MM.1S (cell line): ENCODE data around the gene NBEA.

Source experiments
- DNase-seq: peaks from one replicate; pipeline ENCODE4 v3.0.0-alpha.2; 2015
- H2AFZ ChIP-seq: fragments of 300-600 bp; sonication (generic); 2 replicates; pipeline ENCODE4 v1.6.0; 2016; ENCODE audit warnings: antibody characterized with exemption, low read length
- H3F3A ChIP-seq: fragments of 300-600 bp; sonication (generic); 2 replicates; pipeline ENCODE4 v1.6.1; 2016; ENCODE audit warnings: mild to moderate bottlenecking, antibody characterized with exemption, low read length, moderate library complexity, mixed read lengths; ENCODE audit not compliant: insufficient read depth
- H3K27ac ChIP-seq: fragments of 300-600 bp; sonication (generic); 2 replicates; pipeline ENCODE4 v1.5.1; 2016; ENCODE audit warnings: mild to moderate bottlenecking, low read length
- H3K27me3 ChIP-seq: fragments of 300-600 bp; sonication (generic); replicated peaks from 2 replicates; pipeline ENCODE4 v1.6.0; 2016; ENCODE audit warnings: low read length; ENCODE audit not compliant: insufficient read depth
- H3K36me3 ChIP-seq: fragments of 300-600 bp; sonication (generic); replicated peaks from 2 replicates; pipeline ENCODE4 v1.6.1; 2016; ENCODE audit warnings: mild to moderate bottlenecking, low read length, mixed read lengths; ENCODE audit not compliant: insufficient read depth
- H3K4me1 ChIP-seq: fragments of 300-600 bp; sonication (generic); 2 replicates; pipeline ENCODE4 v1.6.1; 2016; ENCODE audit warnings: low read length, mixed read lengths
- H3K4me2 ChIP-seq: fragments of 300-600 bp; sonication (generic); 2 replicates; pipeline ENCODE4 v1.6.0; 2016; ENCODE audit warnings: low read depth, low read length
- H3K4me3 ChIP-seq: fragments of 300-600 bp; sonication (generic); 2 replicates; pipeline ENCODE4 v1.5.1; 2016; ENCODE audit warnings: low read length, mixed read lengths
- H3K79me2 ChIP-seq: fragments of 300-600 bp; sonication (generic); 2 replicates; pipeline ENCODE4 v1.6.1; 2016; ENCODE audit warnings: mixed run types, low read length, mixed read lengths
- H3K9ac ChIP-seq: fragments of 300-600 bp; sonication (generic); 2 replicates; pipeline ENCODE4 v1.6.1; 2016; ENCODE audit warnings: low read length, mixed read lengths
- H3K9me2 ChIP-seq: fragments of 300-600 bp; sonication (generic); replicated peaks from 2 replicates; pipeline ENCODE4 v1.6.1; 2016; ENCODE audit warnings: mild to moderate bottlenecking, low read length, mixed read lengths; ENCODE audit not compliant: insufficient read depth
- H3K9me3 ChIP-seq: fragments of 300-600 bp; sonication (generic); replicated peaks from 2 replicates; pipeline ENCODE4 v1.6.1; 2016; ENCODE audit warnings: mild to moderate bottlenecking, low read length, mixed read lengths; ENCODE audit not compliant: insufficient read depth
- H4K20me1 ChIP-seq: fragments of 300-600 bp; sonication (generic); 2 replicates; pipeline ENCODE4 v1.6.1; 2016; ENCODE audit warnings: mild to moderate bottlenecking, low read length, moderate library complexity, mixed read lengths; ENCODE audit not compliant: insufficient read depth
- CTCF ChIP-seq: fragments of 300-600 bp; sonication (generic); IDR thresholded peaks from 2 replicates; pipeline ENCODE4 v1.5.1; 2016; ENCODE audit warnings: antibody characterized with exemption, low read length, mixed read lengths
- EZH2 ChIP-seq: fragments of 300-600 bp; sonication (generic); optimal IDR thresholded peaks from 2 replicates; pipeline ENCODE3; 2017; ENCODE audit warnings: low read depth, mild to moderate bottlenecking, antibody characterized with exemption, low read length, mixed read lengths
- EZH2phosphoT487 ChIP-seq: fragments of 300-600 bp; sonication (generic); IDR thresholded peaks from 2 replicates; pipeline ENCODE4 v1.6.1; 2018; ENCODE audit warnings: antibody characterized with exemption, low read length

Gene NBEA

GRCh38 chr13:35477386-35477946, 535.4 kb downstream of the NBEA start:
- DNase-seq: no peak
- no peak overlapping the region for H2AFZ ChIP-seq
- H3K79me2 ChIP-seq: no peaks in the 10 kb centered on the region
- no peaks in the 10 kb centered on the region for H3K9me2 ChIP-seq
- H4K20me1 ChIP-seq: no peaks in the 10 kb centered on the region
- H3K4me1 ChIP-seq: no peaks in the 10 kb centered on the region
- no peaks in the 10 kb centered on the region for H3K27me3 ChIP-seq
- H3K9me3 ChIP-seq: no peaks in the 10 kb centered on the region
- TF ChIP-seq EZH2phosphoT487: no peak
- no peak overlapping the region for H3K9ac ChIP-seq
- H3K36me3 ChIP-seq: no peaks in the 10 kb centered on the region
- H3K27ac ChIP-seq: no peak overlapping the region
- no peaks in the 10 kb centered on the region for H3F3A ChIP-seq
- no peak overlapping the region for H3K4me3 ChIP-seq
- no peak overlapping the region for H3K4me2 ChIP-seq

- Histone ChIP-seq H3K27me3 (no peaks in the 10 kb centered on the region), H3K9me3 (no peaks in the 10 kb centered on the region), H3K4me1 (no peaks in the 10 kb centered on the region), H3F3A (no peaks in the 10 kb centered on the region), H3K4me2 (no peak overlapping the region), H3K79me2 (no peaks in the 10 kb centered on the region), H3K27ac (no peak overlapping the region), H3K9me2 (no peaks in the 10 kb centered on the region), H4K20me1 (no peaks in the 10 kb centered on the region), H3K4me3 (no peak overlapping the region), H3K36me3 (no peaks in the 10 kb centered on the region), H2AFZ (no peak overlapping the region), H3K9ac (no peak overlapping the region)
- DNase-seq: no peak
- no peak for TF ChIP-seq CTCF
- no peak for TF ChIP-seq EZH2
- TF ChIP-seq EZH2phosphoT487: no peak
These were observed 536.4 kb downstream of the NBEA start for GRCh38 chr13:35478271-35479037.

GRCh38 chr13:35479038-35479492, 537.0 kb downstream of the NBEA start:
- no peaks in the 10 kb centered on the region for H4K20me1 ChIP-seq
- H3K4me2 ChIP-seq: no peak overlapping the region
- no peaks in the 10 kb centered on the region for H3K27me3 ChIP-seq
- TF ChIP-seq CTCF (no peak), EZH2 (no peak), EZH2phosphoT487 (no peak)
- no peaks in the 10 kb centered on the region for H3K9me2 ChIP-seq
- H3K4me3 ChIP-seq: no peak overlapping the region
- no peaks in the 10 kb centered on the region for H3K9me3 ChIP-seq
- H3K27ac ChIP-seq: no peak overlapping the region
- H2AFZ ChIP-seq: no peak overlapping the region
- H3K4me1 ChIP-seq: no peaks in the 10 kb centered on the region
- H3K79me2 ChIP-seq: no peaks in the 10 kb centered on the region
- no peaks in the 10 kb centered on the region for H3K36me3 ChIP-seq
- H3K9ac ChIP-seq: no peak overlapping the region
- H3F3A ChIP-seq: no peaks in the 10 kb centered on the region
- DNase-seq: no peak

- H3K27me3 ChIP-seq: no peaks in the 10 kb centered on the region
- no peaks in the 10 kb centered on the region for H3K36me3 ChIP-seq
- H3K4me3 ChIP-seq: no peak overlapping the region
These were observed 537.6 kb downstream of the NBEA start for GRCh38 chr13:35479706-35480105.

More at GRCh38 chr13:35479706-35480105, 537.6 kb downstream of the NBEA start:
- H3F3A ChIP-seq: no peaks in the 10 kb centered on the region
- TF ChIP-seq CTCF: no peak
- TF ChIP-seq EZH2: no peak
- TF ChIP-seq EZH2phosphoT487: no peak
- no peaks in the 10 kb centered on the region for H3K9me2 ChIP-seq
- no peak overlapping the region for H3K9ac ChIP-seq
- DNase-seq: no peak
- H3K79me2 ChIP-seq: no peaks in the 10 kb centered on the region
- no peaks in the 10 kb centered on the region for H4K20me1 ChIP-seq
- H3K27ac ChIP-seq: no peak overlapping the region
- no peak overlapping the region for H3K4me2 ChIP-seq
- H3K9me3 ChIP-seq: no peaks in the 10 kb centered on the region
- no peak overlapping the region for H2AFZ ChIP-seq
- no peaks in the 10 kb centered on the region for H3K4me1 ChIP-seq
